Hepatocyte (in vitro differentiated cells): ENCODE measurements around the gene SP140L. TPM values are rescaled to one million over a fixed set of nuclear protein-coding genes. Genes with fewer than 3 reads are reported as not detected.

ENCODE experiments used
- DNase-seq: peaks from one replicate; pipeline ENCODE4 v3.0.0-alpha.2; 2016; ENCODE audit warnings: low spot score
- H2AFZ ChIP-seq: fragments of 200-600 bp; sonication (generic); 2 replicates; pipeline ENCODE4 v1.6.0; 2016; ENCODE audit warnings: antibody characterized with exemption, mild to moderate bottlenecking
- H3K27ac ChIP-seq: fragments of 200-600 bp; sonication (generic); 2 replicates; pipeline ENCODE4 v1.5.1; 2016; ENCODE audit warnings: mild to moderate bottlenecking
- H3K27me3 ChIP-seq: fragments of 200-600 bp; sonication (generic); 2 replicates; pipeline ENCODE4 v1.6.1; 2016
- H3K36me3 ChIP-seq: fragments of 200-600 bp; sonication (generic); replicated peaks from 2 replicates; pipeline ENCODE4 v1.5.1; 2016; ENCODE audit warnings: low read depth; ENCODE audit not compliant: insufficient read depth
- H3K4me1 ChIP-seq: fragments of 200-600 bp; sonication (generic); 2 replicates; pipeline ENCODE4 v1.5.1; 2016; ENCODE audit warnings: mild to moderate bottlenecking, moderate library complexity; ENCODE audit not compliant: insufficient read depth
- H3K4me2 ChIP-seq: fragments of 200-600 bp; sonication (generic); 2 replicates; pipeline ENCODE4 v1.6.0; 2016
- H3K4me3 ChIP-seq: fragments of 200-600 bp; sonication (generic); 2 replicates; pipeline ENCODE4 v1.5.1; 2016; ENCODE audit warnings: mild to moderate bottlenecking
- H3K79me2 ChIP-seq: fragments of 200-600 bp; sonication (generic); 2 replicates; pipeline ENCODE4 v1.6.0; 2017; ENCODE audit warnings: mild to moderate bottlenecking
- H3K9me2 ChIP-seq: fragments of 200-600 bp; sonication (generic); replicated peaks from 2 replicates; pipeline ENCODE4 v1.6.0; 2017; ENCODE audit warnings: mild to moderate bottlenecking; ENCODE audit not compliant: insufficient read depth
- H3K9me3 ChIP-seq: fragments of 200-600 bp; sonication (generic); 2 replicates; pipeline ENCODE4 v1.5.1; 2016; ENCODE audit warnings: low read depth, mild to moderate bottlenecking
- H4K20me1 ChIP-seq: fragments of 200-600 bp; sonication (generic); 2 replicates; pipeline ENCODE4 v1.6.0; 2016; ENCODE audit warnings: mild to moderate bottlenecking; ENCODE audit not compliant: insufficient read depth, poor library complexity, severe bottlenecking
- CTCF ChIP-seq: fragments of 200-600 bp; sonication (generic); IDR thresholded peaks from 2 replicates; pipeline ENCODE4 v1.5.1; 2016; ENCODE audit warnings: antibody characterized with exemption, mild to moderate bottlenecking; ENCODE audit not compliant: poor library complexity
- EZH2 ChIP-seq: fragments of 200-600 bp; sonication (generic); IDR thresholded peaks from 2 replicates; pipeline ENCODE4 v1.6.1; 2016; ENCODE audit warnings: antibody characterized with exemption, mild to moderate bottlenecking, borderline replicate concordance
- EZH2phosphoT487 ChIP-seq: fragments of 200-600 bp; sonication (generic); IDR thresholded peaks from one replicate; pipeline ENCODE4 v1.6.1; 2018; ENCODE audit warnings: antibody characterized with exemption, mild to moderate bottlenecking, low read depth, moderate library complexity; ENCODE audit not compliant: unreplicated experiment, severe bottlenecking
- WGBS: methylation state at CpG from one replicate; pipeline ENCODE4 v1.1.6; 2016; ENCODE audit warnings: low lambda C conversion rate; ENCODE audit errors: missing lambda C conversion rate; 5-methylcytosine and 5-hydroxymethylcytosine counted together
- polyA plus RNA-seq: library from polyadenylated mRNA; unstranded; fragments of >200 nt; fragmentation: Nextera tagmentation; extraction: Ambion mirVana; gene quantifications from 2 replicates; pipeline ENCODE4 v1.2.1, GENCODE V29; 2016
- total RNA-seq: library from RNA; depleted of rRNA; stranded (reverse); fragments of >200 nt; gene quantifications from 2 replicates; pipeline ENCODE4 v1.2.3, GENCODE V29; 2014

SP140L gene
- total and polyA plus RNA-seq, 2 experiments from 2014 or later, result 7.1 to 8.1 TPM

- Histone ChIP-seq H3K36me3 (no peaks in the 10 kb centered on the region), H3K4me2 (no peak overlapping the region), H3K27me3 (no peaks in the 10 kb centered on the region), H3K9me3 (no peaks in the 10 kb centered on the region), H3K4me3 (no peak overlapping the region), H3K79me2 (no peaks in the 10 kb centered on the region), H4K20me1 (no peaks in the 10 kb centered on the region), H2AFZ (no peak overlapping the region), H3K27ac (no peak overlapping the region), H3K9me2 (no peaks in the 10 kb centered on the region), H3K4me1 (no peaks in the 10 kb centered on the region)
- TF ChIP-seq EZH2phosphoT487, result no peak
- TF ChIP-seq CTCF, result no peak
- no peak for TF ChIP-seq EZH2
- 94% methylated on average over 1 of the region's 1 CpG for WGBS
- DNase-seq, result no peak
Observed at GRCh38 chr2:230346465-230346864, 19.5 kb downstream of the SP140L start.

- 79% methylated on average over 1 of the region's 1 CpG for WGBS
- no peak overlapping the region for H2AFZ ChIP-seq
- no peak for DNase-seq
Observed at GRCh38 chr2:230346921-230347533, 20.0 kb downstream of the SP140L start.

GRCh38 chr2:230347659-230348305 is 20.8 kb downstream of the SP140L start:
- H3K27ac ChIP-seq, result no peak overlapping the region
- H3K27me3 ChIP-seq, result no peaks in the 10 kb centered on the region
- no peaks in the 10 kb centered on the region for H3K4me1 ChIP-seq
- no peaks in the 10 kb centered on the region for H3K79me2 ChIP-seq
- TF ChIP-seq EZH2phosphoT487, result no peak
- no peak for TF ChIP-seq EZH2
- no peak for TF ChIP-seq CTCF
- no peak overlapping the region for H2AFZ ChIP-seq
- no peak overlapping the region for H3K4me2 ChIP-seq
- H3K36me3 ChIP-seq, result no peaks in the 10 kb centered on the region
- WGBS, result 93% methylated on average over 6 of the region's 6 CpGs
- no peaks in the 10 kb centered on the region for H4K20me1 ChIP-seq
- H3K4me3 ChIP-seq, result no peak overlapping the region
- no peaks in the 10 kb centered on the region for H3K9me3 ChIP-seq
- DNase-seq, result no peak
- no peaks in the 10 kb centered on the region for H3K9me2 ChIP-seq

More at GRCh38 chr2:230346921-230347533, 20.0 kb downstream of the SP140L start:
- Histone ChIP-seq H3K27ac (no peak overlapping the region), H3K36me3 (no peaks in the 10 kb centered on the region), H3K4me1 (no peaks in the 10 kb centered on the region), H3K27me3 (no peaks in the 10 kb centered on the region), H3K79me2 (no peaks in the 10 kb centered on the region), H3K4me2 (no peak overlapping the region), H3K9me2 (no peaks in the 10 kb centered on the region), H4K20me1 (no peaks in the 10 kb centered on the region), H3K9me3 (no peaks in the 10 kb centered on the region), H3K4me3 (no peak overlapping the region)
- TF ChIP-seq CTCF, result no peak
- no peak for TF ChIP-seq EZH2
- no peak for TF ChIP-seq EZH2phosphoT487
